H4 (cell line): ENCODE measurements around the gene ETNK1. TPM values are rescaled to one million over a fixed set of nuclear protein-coding genes. Genes with fewer than 3 reads are reported as not detected.
A peak's percentile ranks its signal among the peaks of the same experiment; 100 is the strongest.
"Not testable (repeated sequence)": the region's sequence is repeated elsewhere in the genome, so short reads cannot be mapped to it uniquely, and the experiment has no call there.

ENCODE experiments used
- DNase-seq: peaks from one replicate; pipeline ENCODE4 v3.0.0-alpha.2; 2015; ENCODE audit warnings: low spot score
- total RNA-seq: library from RNA; depleted of rRNA; stranded (reverse); fragments of >200 nt; shearing (Covaris generic); gene quantifications from 2 replicates; pipeline ENCODE4 v1.2.3, GENCODE V29; 2014

ETNK1 gene
- total RNA-seq, 1 experiment from 2014 or later: 19.9 TPM

- DNase-seq: no peak
Observed at GRCh38 chr12:22689876-22690275, 64.9 kb downstream of the ETNK1 start.

- no peak for DNase-seq
Observed at GRCh38 chr12:22691319-22691718, 66.3 kb downstream of the ETNK1 start.

DNA sequence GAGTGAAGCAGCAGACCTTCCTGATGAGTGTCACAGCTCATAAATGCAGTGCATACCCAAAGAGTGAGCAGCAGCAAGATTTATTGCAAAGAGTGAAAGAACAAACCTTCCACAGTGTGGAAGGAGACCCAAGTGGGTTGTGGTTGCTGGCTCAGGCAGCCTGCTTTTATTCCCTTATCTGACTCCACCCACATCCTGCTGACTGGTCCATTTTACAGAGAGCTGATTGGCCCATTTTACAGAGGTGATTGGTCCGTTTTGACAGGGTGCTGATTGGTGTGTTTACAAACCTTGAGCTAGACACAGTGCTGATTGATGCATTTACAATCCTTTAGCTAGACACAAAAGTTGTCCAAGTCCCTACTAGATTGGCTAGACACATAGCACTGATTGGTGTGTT lies 67.5 kb downstream of the ETNK1 start:
- not testable (repeated sequence) for DNase-seq

- no peak for DNase-seq
Observed at GRCh38 chr12:22692964-22693555, 68.1 kb downstream of the ETNK1 start.

GRCh38 chr12:22698576-22698975 lies 73.6 kb downstream of the ETNK1 start:
- DNase-seq: no peak

GRCh38 chr12:22699705-22700104 lies 74.7 kb downstream of the ETNK1 start:
- DNase-seq: not testable (repeated sequence)

GRCh38 chr12:22700106-22700505 lies 75.1 kb downstream of the ETNK1 start:
- no peak for DNase-seq

- not testable (repeated sequence) for DNase-seq
Observed at GRCh38 chr12:22701216-22701809, 76.3 kb downstream of the ETNK1 start.

- no peak for DNase-seq
Observed at GRCh38 chr12:22702690-22703089, 77.7 kb downstream of the ETNK1 start.

DNA sequence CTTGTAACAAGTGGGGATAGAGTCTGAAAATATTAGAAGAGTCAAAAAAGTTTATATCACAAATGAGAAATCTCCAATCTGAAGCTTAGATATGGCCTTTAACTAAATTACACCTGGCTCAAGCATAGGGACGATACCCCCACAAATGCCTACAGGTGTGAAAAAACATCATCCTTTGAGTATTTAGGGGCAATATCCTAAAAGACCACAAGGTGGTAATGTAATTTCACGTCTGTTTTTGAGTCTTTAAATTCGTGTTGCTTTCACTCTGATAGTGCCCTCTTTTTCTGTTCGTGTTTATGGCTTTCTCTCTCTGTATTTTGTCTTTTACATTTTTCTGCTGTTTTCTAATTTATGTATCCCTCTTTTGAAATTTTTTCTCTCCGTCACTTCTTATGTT lies 84.3 kb downstream of the ETNK1 start:
- DNase-seq: peak; percentile 27

- DNase-seq: no peak
Observed at GRCh38 chr12:22712083-22712482, 87.1 kb downstream of the ETNK1 start.

DNA sequence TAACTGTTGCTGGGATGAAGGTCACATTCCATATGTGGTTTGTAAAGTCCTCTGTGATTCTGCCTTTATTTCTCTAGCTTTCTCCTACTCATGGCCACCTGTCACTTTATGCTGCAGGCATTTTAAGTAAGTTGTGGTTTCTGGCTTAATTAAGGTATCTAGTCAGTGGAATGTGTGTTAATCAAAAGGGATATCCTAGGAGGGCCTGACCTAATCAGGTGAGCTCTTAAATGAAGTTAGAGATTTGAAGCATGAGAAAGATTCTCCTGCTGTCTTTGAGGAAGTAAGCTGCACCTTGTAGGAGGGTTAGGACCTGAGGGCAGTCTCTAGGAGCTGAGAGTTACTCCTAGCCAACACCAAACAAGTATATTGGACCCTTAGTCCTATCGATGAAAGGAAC lies 90.3 kb downstream of the ETNK1 start:
- no peak for DNase-seq

DNA sequence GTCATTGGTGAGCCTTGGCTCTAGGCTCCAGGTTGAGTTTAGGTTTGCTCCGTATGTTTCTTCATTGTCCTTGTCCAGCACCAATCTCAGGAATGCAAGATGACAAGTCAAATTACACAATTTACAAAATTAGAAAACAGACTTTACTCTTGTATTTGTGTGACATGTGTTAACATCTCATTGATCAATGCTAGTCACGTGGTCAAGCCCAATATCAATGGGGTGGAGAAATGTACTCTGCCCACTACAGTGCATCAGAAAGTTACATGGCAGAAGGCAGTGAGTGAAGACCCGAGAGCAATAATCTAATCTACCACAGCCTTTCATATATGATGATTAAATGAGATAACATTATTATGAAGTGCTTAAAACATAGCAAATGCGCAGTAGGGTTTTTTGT lies 94.8 kb downstream of the ETNK1 start:
- no peak for DNase-seq

DNA sequence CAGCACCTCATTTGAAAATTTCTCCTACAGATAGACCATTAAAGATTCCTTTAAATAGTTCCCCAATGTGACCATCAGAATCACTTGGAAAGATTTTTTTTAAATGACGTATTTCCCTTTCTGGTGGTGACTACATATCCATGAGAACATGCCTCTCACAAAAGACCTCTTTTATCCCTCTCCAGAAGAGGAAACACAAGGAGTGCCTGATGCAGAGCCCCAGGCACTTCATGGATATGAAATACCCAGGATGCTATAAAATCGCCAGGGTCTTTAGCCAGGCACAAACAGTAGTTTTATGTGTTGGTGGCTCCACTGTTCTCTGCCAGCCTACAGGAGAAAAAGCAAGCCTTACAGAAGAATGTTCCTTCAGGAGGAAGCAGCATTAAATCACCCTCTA lies 97.1 kb downstream of the ETNK1 start:
- no peak for DNase-seq

DNA sequence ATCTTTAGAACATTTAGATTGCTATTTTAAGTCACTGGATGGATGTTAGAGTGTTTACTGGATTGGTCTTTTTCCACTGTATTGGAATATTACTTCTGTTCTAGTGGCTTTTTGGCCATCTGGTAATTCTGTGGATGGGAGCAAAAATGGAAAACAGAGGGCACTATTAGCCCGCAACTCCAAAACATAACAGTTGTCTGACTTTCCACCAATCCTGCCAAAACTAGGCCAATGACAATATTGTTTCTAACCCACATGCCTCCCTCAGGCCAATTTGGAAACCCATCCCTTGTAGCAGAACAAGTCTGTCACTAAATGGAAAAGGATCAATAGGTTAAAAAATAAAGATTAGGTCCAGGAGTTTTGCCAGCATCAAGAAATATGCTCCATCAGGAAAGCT lies 97.8 kb downstream of the ETNK1 start:
- no peak for DNase-seq

- DNase-seq: no peak
Observed at GRCh38 chr12:22728987-22729386, 104.0 kb downstream of the ETNK1 start.

DNA sequence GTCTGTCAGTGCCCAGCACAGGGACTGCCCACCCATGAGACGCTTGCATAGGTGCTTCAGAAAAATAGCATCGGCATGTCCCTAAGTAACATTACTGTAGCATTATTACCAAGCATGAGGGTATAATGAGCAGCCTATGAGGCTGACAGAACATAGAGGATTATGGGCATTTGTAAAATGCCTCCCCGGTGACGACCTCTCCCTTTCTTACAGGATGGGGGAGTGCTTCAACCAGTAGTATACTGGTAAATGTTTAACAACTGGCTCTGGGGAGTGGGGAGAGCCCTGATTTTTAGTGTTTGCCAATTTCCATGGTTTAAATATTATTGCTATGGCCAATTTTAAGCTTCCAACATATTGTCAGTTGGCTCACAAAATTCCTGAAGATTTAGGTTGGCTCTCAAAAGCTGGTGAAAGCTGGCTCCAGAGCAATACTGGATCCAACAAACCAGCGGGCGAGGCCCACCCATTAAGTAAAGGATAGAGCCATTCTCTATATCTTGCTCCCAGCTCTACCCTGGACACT lies 104.5 kb downstream of the ETNK1 start:
- DNase-seq: no peak

DNA sequence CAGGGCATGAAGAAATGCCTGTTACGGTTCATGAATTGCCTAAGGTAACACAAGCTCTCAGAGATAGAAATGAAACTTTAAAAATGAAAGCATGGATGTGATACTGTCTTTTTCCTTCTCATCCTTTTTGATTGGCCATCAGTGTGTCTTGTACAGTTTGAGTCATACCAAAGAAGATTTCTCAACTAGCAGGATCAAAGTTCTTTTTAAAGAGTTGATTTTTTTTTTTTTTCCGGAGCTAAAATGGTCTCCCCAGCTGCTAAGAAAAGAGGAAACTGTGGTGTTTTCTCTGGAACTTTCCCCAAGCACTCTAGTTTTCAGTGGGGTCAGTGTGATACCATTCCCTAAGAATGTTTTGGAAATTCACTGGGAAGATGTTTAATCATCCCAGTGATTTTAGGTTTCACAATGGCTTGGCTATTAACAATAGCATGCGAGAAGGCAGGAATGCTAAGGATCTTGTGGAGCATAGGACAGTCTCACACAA lies 105.0 kb downstream of the ETNK1 start:
- no peak for DNase-seq

- DNase-seq: no peak
Observed at GRCh38 chr12:22731236-22731635, 106.3 kb downstream of the ETNK1 start.

DNA sequence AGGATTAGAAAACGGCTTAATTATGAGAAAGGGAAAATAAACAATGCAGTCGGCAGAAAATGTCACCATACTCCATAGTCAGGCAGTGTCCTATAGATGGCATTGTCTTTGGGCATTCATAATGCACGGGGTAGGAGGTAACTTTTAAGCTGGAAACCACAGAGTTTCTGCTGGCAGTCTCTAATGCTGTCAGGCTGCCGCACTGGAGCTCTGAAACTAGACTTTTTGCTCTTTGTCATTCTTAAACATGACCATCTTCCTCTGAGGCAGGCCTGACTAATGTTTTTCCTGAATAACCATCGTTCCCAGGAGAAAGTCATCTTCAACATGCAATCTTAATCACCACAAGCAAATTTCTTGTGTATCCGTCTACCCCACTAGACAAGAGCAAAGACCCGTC lies 108.8 kb downstream of the ETNK1 start:
- DNase-seq: no peak

DNA sequence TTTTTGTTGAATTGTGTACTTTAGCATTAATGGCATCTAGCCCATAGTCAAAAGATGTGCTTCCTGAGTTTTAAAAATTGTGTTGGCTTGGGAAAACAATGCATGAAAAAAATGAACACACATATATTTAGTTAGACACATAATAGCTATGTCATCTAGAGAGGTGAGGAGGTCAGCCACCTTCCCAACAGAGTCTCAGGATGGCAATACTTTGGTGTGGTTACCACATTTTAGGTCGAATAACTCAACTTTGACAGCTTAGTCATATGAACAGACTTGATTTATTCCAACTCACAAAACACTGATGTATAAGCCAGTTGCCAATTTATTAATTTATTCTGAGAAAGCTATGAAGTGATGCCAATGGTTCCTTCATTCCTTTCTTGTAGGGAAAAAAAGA lies 114.0 kb downstream of the ETNK1 start:
- DNase-seq: no peak
